GM23248 (cell line): ENCODE measurements around the gene SLC38A11. TPM values are rescaled to one million over a fixed set of nuclear protein-coding genes. Genes with fewer than 3 reads are reported as not detected.

ENCODE experiments used
- DNase-seq: peaks from one replicate; pipeline ENCODE4 v3.0.0-alpha.2; 2015
- H2AFZ ChIP-seq: fragments of 200-600 bp; sonication (generic); 2 replicates; pipeline ENCODE4 v1.6.1; 2016; ENCODE audit warnings: antibody characterized with exemption
- H3F3A ChIP-seq: fragments of 200-600 bp; sonication (generic); 2 replicates; pipeline ENCODE4 v1.6.1; 2016; ENCODE audit warnings: mild to moderate bottlenecking, antibody characterized with exemption, mixed run types; ENCODE audit not compliant: insufficient read depth
- H3K27ac ChIP-seq: fragments of 200-600 bp; sonication (generic); 2 replicates; pipeline ENCODE4 v1.5.1; 2016; ENCODE audit warnings: mild to moderate bottlenecking
- H3K27me3 ChIP-seq: fragments of 200-600 bp; sonication (generic); replicated peaks from 2 replicates; pipeline ENCODE4 v1.6.1; 2016; ENCODE audit warnings: mild to moderate bottlenecking; ENCODE audit not compliant: insufficient read depth
- H3K36me3 ChIP-seq: fragments of 200-600 bp; sonication (generic); 2 replicates; pipeline ENCODE4 v1.6.1; 2016; ENCODE audit warnings: low read depth, mild to moderate bottlenecking
- H3K4me1 ChIP-seq: fragments of 200-600 bp; sonication (generic); 2 replicates; pipeline ENCODE4 v1.6.1; 2016; ENCODE audit warnings: mild to moderate bottlenecking; ENCODE audit not compliant: insufficient read depth
- H3K4me2 ChIP-seq: fragments of 200-600 bp; sonication (generic); one replicate; pipeline ENCODE4 v1.6.1; 2016; ENCODE audit warnings: mild to moderate bottlenecking; ENCODE audit not compliant: unreplicated experiment
- H3K4me3 ChIP-seq: fragments of 200-600 bp; sonication (generic); 2 replicates; pipeline ENCODE4 v1.5.1; 2016; ENCODE audit warnings: mild to moderate bottlenecking
- H3K79me2 ChIP-seq: fragments of 200-600 bp; sonication (generic); 2 replicates; pipeline ENCODE4 v1.6.1; 2016; ENCODE audit warnings: mild to moderate bottlenecking; ENCODE audit not compliant: insufficient read depth
- H3K9ac ChIP-seq: fragments of 200-600 bp; sonication (generic); 2 replicates; pipeline ENCODE4 v1.6.1; 2016; ENCODE audit warnings: mild to moderate bottlenecking
- H3K9me2 ChIP-seq: fragments of 200-600 bp; sonication (generic); 2 replicates; pipeline ENCODE4 v1.6.1; 2016; ENCODE audit warnings: mixed run types, mild to moderate bottlenecking, moderate library complexity; ENCODE audit not compliant: insufficient read depth
- H3K9me3 ChIP-seq: fragments of 200-600 bp; sonication (generic); one replicate; pipeline ENCODE4 v1.6.1; 2017; ENCODE audit warnings: low read depth
- H4K20me1 ChIP-seq: fragments of 200-600 bp; sonication (generic); 2 replicates; pipeline ENCODE4 v1.6.0; 2016; ENCODE audit not compliant: insufficient read depth
- EZH2 ChIP-seq: fragments of 200-600 bp; sonication (generic); IDR thresholded peaks from 2 replicates; pipeline ENCODE4 v1.6.1; 2018; ENCODE audit warnings: antibody characterized with exemption, mild to moderate bottlenecking; ENCODE audit not compliant: insufficient read depth, poor library complexity, severe bottlenecking
- EZH2phosphoT487 ChIP-seq: fragments of 200-600 bp; sonication (generic); IDR thresholded peaks from 2 replicates; pipeline ENCODE4 v1.6.1; 2018; ENCODE audit warnings: antibody characterized with exemption, moderate library complexity, mild to moderate bottlenecking, low read depth; ENCODE audit not compliant: insufficient read depth
- WGBS, 2 experiments: methylation state at CpG; one replicate each; pipeline ENCODE4 v1.1.6; 2015 to 2017; ENCODE audit warnings: low lambda C conversion rate in 2 of 2, low coverage in 1 of 2; ENCODE audit errors: missing lambda C conversion rate in 2 of 2; 5-methylcytosine and 5-hydroxymethylcytosine counted together
- in situ Hi-C: fragments of 300-500 bp; cut with MboI; formaldehyde crosslinking; loops from 2 replicates; pipeline ENCODE4 v1.15.0; 2020
- polyA plus RNA-seq: library from polyadenylated mRNA; unstranded; fragments of >200 nt; fragmentation: Nextera tagmentation; extraction: Ambion mirVana; gene quantifications from 2 replicates; pipeline ENCODE4 v1.2.1, GENCODE V29; 2016
- total RNA-seq: library from RNA; depleted of rRNA; stranded (reverse); fragments of >200 nt; shearing (Covaris generic); gene quantifications from 2 replicates; pipeline ENCODE4 v1.2.3, GENCODE V29; 2014

The SLC38A11 gene
- total and polyA plus RNA-seq, 2 experiments from 2014 or later: not detected

GRCh38 chr2:164976301-164976700 is 21.0 kb upstream of the SLC38A11 start:
- DNase-seq: peak; percentile 19

GRCh38 chr2:164975891-164976290 is 20.6 kb upstream of the SLC38A11 start:
- H3K79me2 ChIP-seq: no peaks in the 10 kb centered on the region
- no peak overlapping the region for H3K4me2 ChIP-seq
- H3K4me1 ChIP-seq: peaks cover 33% of the 10 kb centered on the region
- no peaks in the 10 kb centered on the region for H3K27me3 ChIP-seq
- H3K9ac ChIP-seq: no peak overlapping the region
- in situ Hi-C loops: no loop called here
- 92 to 93% methylated on average over 1 of the region's 1 CpG for WGBS, 2 experiments
- no peaks in the 10 kb centered on the region; the same call in 1 of the 2 replicates for H4K20me1 ChIP-seq
- no peak overlapping the region for H3K27ac ChIP-seq
- H3F3A ChIP-seq: peaks cover 16% of the 10 kb centered on the region
- no peak for TF ChIP-seq EZH2
- TF ChIP-seq EZH2phosphoT487: no peak
- no peaks in the 10 kb centered on the region for H3K9me3 ChIP-seq
- H2AFZ ChIP-seq: peak overlapping the region; percentile 4; the same call in 1 of the 2 replicates
- H3K4me3 ChIP-seq: no peak overlapping the region
- H3K9me2 ChIP-seq: no peaks in the 10 kb centered on the region
- no peak for DNase-seq
- H3K36me3 ChIP-seq: no peaks in the 10 kb centered on the region

More at GRCh38 chr2:164976301-164976700, 21.0 kb upstream of the SLC38A11 start:
- Histone ChIP-seq H3K36me3 (no peaks in the 10 kb centered on the region), H3K9ac (no peak overlapping the region), H3K79me2 (no peaks in the 10 kb centered on the region), H3K27me3 (no peaks in the 10 kb centered on the region), H3K27ac (no peak overlapping the region), H3K9me3 (no peaks in the 10 kb centered on the region), H3K9me2 (no peaks in the 10 kb centered on the region), H3F3A (peaks cover 20% of the 10 kb centered on the region), H3K4me2 (peak overlapping the region; percentile 39), H3K4me1 (peaks cover 37% of the 10 kb centered on the region), H3K4me3 (no peak overlapping the region), H2AFZ (peak overlapping the region; percentile 4; the same call in 1 of the 2 replicates), H4K20me1 (no peaks in the 10 kb centered on the region; the same call in 1 of the 2 replicates)
- TF ChIP-seq EZH2 (no peak), EZH2phosphoT487 (no peak)
- WGBS, 2 experiments: 43 to 48% methylated on average over 3 of the region's 3 CpGs
- in situ Hi-C loops: no loop called here

- no peaks in the 10 kb centered on the region for H3K27me3 ChIP-seq
- peaks cover 13% of the 10 kb centered on the region; the same call in 1 of the 2 replicates for H3F3A ChIP-seq
- H3K36me3 ChIP-seq: no peaks in the 10 kb centered on the region
- H3K9me2 ChIP-seq: no peaks in the 10 kb centered on the region
- DNase-seq: no peak
- no peak overlapping the region for H3K9ac ChIP-seq
- TF ChIP-seq EZH2phosphoT487 (no peak), EZH2 (no peak)
- no peak overlapping the region for H3K27ac ChIP-seq
- in situ Hi-C loops: no loop called here
- H3K4me1 ChIP-seq: peaks cover 23% of the 10 kb centered on the region
- no peak overlapping the region for H3K4me3 ChIP-seq
- peak overlapping the region; percentile 8 for H3K4me2 ChIP-seq
- H2AFZ ChIP-seq: peak overlapping the region; percentile 11; the same call in 1 of the 2 replicates
- WGBS, 2 experiments: 92 to 100% methylated on average over 1 of the region's 1 CpG
- no peaks in the 10 kb centered on the region; the same call in 1 of the 2 replicates for H4K20me1 ChIP-seq
- no peaks in the 10 kb centered on the region for H3K9me3 ChIP-seq
- no peaks in the 10 kb centered on the region for H3K79me2 ChIP-seq
Measured at GRCh38 chr2:164974221-164974620, 18.9 kb upstream of the SLC38A11 start.

- Histone ChIP-seq H3K4me1 (peaks cover 29% of the 10 kb centered on the region), H3F3A (peaks cover 13% of the 10 kb centered on the region; the same call in 1 of the 2 replicates), H3K9ac (no peak overlapping the region), H3K4me2 (no peak overlapping the region), H2AFZ (no peak overlapping the region), H4K20me1 (no peaks in the 10 kb centered on the region; the same call in 1 of the 2 replicates), H3K27ac (no peak overlapping the region), H3K36me3 (no peaks in the 10 kb centered on the region), H3K27me3 (no peaks in the 10 kb centered on the region), H3K9me3 (no peaks in the 10 kb centered on the region), H3K9me2 (no peaks in the 10 kb centered on the region), H3K79me2 (no peaks in the 10 kb centered on the region), H3K4me3 (no peak overlapping the region)
- WGBS, 2 experiments: 86% methylated on average over 4 of the region's 4 CpGs
- in situ Hi-C loops: no loop called here
- DNase-seq: no peak
- TF ChIP-seq EZH2 (no peak), EZH2phosphoT487 (no peak)
Measured at GRCh38 chr2:164972216-164972615, 16.9 kb upstream of the SLC38A11 start.
